NOMO-1 treated with dmso at 0.1 percent for 144 hours (cell line): ENCODE results near the gene TNNI3K.

Source experiments
- DNase-seq: peaks from one replicate; lab custom pipeline; 2025; ENCODE audit not compliant: unreplicated experiment; lab: John Stamatoyannopoulos, UW

The TNNI3K gene

GRCh38 chr1:74280642-74281396 is 45.6 kb downstream of the TNNI3K start:
- no peak for DNase-seq

DNA sequence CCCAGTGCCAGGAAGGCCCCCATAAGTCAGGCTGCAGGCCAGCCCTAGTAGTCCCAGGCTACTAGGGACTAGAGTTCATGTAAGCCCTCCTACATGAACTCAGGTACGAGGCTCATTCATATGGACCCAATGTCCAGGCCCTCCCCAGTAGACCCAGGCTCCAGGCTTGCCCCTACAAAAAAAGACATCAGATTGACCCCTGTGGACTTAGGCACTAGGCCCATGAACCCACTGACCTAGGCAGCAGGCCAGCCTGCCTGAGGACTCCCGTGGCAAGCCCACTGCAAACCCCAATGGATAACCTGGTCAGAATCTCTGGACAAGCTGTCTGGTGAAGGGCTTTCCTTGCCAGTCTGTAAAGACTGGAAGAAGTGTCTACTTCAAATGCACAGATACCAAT is 51.2 kb downstream of the TNNI3K start:
- DNase-seq, result no peak

- DNase-seq, result no peak
Observed at GRCh38 chr1:74314438-74314837, 79.3 kb downstream of the TNNI3K start.

DNA sequence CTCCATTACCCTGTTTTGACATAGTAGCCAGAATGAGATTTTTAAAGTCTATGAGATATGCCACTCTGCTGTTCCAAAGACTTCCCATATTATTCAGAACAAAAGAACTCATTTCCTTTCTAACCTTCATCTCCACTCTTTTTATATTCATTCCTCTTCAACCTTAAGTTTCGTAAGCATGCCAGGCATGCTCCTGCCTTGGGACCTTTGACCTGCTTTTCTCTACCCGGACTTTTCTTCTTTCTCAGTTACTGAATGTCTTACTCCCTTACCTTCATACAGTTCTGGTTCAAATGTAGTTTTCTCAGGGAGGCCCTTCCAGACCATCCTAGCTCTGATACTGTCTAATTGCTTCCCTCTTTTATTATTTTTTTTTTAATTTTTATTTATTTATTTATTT is 81.1 kb downstream of the TNNI3K start:
- DNase-seq, result no peak

GRCh38 chr1:74317663-74318062 is 82.5 kb downstream of the TNNI3K start:
- no peak for DNase-seq

- DNase-seq, result no peak
Observed at GRCh38 chr1:74323937-74324473, 88.8 kb downstream of the TNNI3K start.

GRCh38 chr1:74324684-74325448 is 89.7 kb downstream of the TNNI3K start:
- DNase-seq, result no peak

- no peak for DNase-seq
Observed at GRCh38 chr1:74328851-74329250, 93.7 kb downstream of the TNNI3K start.

DNA sequence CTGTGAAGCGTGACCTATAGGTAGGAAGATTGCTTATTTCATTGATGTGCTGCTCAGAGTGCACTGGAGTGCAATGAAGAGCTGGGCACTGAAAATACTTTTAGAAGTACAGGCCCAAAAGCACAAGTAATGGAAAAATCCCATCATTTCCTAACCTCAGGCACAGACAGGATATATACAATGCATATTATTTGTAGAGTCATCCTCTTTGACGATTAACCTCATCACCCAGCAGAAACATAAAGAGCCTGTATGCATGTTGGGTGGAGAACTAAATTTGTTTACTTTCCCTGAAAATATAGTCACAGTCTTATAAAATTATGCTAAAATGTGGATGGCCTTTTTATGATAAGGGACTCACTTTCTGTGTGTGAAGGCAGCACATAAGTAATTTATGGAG is 98.1 kb downstream of the TNNI3K start:
- no peak for DNase-seq

DNA sequence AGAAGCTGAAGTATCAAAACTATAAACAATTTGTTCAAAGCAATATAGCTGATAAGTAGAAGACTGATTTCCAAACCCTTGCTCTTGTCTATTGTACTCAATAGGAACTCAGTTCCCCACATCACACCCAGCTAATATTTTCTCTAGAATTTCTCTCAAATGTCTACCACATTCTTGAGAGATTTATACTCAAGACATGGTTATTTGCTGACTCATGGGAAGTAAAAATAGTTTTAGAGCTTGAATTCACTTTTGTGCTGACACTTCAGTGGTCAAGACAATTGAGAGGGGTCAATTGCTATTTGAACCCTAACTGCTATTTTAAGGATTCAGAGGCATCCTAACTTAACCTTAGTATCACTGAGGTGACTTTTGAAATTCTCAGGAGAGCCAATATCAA is 99.0 kb downstream of the TNNI3K start:
- DNase-seq, result no peak

GRCh38 chr1:74340656-74341055 is 105.5 kb downstream of the TNNI3K start:
- DNase-seq, result no peak

GRCh38 chr1:74341702-74342339 is 106.6 kb downstream of the TNNI3K start:
- no peak for DNase-seq

- DNase-seq, result no peak
Observed at GRCh38 chr1:74343216-74343615, 108.0 kb downstream of the TNNI3K start.

DNA sequence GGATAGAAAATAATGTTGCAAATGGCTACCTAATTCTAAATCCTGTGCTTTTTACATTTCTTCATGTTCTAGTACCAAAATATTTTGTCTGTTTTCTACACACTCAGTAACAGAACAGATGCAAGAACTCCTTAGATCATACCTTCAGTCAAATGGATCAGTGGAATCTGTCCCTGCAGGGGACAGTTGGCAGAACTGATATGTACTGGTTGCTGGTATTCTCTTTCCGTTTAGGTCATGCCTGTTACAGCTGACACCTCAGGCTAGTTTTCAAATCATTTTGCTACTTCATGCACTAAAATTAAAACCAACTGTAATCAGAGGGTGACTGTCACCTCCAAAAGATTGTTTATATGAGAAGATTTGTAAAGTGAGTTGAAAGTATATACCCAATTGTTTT is 109.2 kb downstream of the TNNI3K start:
- no peak for DNase-seq

DNA sequence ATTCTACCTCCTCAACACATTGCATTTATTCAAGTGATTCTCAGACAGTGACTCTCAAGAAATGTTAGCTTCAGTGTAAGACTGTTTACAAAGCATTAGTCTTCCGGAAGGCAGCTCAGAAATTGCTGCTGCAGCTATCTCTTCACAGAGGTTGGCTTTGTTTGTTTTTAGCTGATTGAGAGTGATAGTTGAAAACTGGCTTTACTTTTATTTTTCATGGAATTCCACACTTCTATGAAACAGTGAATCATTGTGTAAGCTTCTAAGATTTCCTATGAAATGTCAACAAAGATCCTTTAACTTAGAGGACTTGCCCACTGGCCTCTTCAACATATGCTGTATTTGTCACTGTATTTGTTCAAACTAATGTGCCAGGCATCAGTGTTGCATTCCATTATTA is 121.3 kb downstream of the TNNI3K start:
- DNase-seq, result no peak

DNA sequence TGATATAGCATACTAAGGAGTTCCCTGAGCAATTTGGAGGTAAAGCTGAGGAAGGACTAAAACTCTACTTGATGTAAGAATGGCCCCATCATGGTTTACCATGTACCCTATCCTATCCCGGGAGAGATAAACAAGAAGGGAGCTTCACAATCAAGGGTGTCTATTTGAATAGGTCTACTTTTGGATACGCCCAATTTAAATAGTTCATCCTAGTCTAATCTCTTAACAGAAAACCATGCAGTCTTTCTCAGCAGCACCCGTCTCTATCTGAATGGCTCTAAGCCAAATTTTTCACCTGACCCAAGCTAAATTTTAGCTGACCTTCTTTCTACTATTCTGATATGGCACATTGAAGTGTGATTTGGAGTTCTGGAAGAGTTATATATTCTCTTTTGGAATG is 122.0 kb downstream of the TNNI3K start:
- no peak for DNase-seq

DNA sequence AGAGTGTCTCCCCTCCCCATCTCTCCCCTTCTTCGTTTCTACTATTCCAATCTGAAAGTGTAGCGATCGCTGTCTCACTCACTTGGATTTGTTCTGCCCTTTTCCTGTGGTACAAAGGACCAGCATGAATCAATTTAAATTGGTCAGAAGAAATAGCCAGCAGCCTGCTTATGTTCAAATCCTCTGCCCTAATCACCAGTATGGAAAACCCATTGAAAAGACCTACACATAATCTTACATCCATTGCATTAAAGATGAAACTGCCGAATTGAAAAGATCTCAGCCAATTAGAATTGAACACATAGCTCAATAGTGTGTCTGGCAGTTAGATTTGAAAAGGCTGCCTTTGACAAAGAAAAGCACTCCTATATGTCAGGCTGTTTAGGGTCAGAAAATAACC is 122.6 kb downstream of the TNNI3K start:
- no peak for DNase-seq

DNA sequence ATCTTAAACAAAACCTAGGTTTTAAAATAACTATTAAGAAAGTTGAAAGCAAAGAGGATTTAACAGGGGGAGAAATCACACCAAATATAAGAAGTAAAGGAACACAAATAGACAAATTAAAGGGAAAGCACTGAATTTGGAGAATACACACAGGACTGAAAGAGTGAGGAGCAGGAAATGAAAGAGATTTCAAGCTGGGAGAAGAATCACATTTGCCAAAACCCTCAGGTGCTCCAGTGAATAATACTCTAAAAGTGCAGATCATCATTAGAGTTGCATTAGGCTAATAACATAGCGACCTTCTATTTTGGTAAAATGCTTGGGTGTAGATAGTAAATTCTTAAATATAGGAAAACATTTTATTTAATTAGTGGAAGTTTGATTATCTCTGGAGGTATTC is 127.5 kb downstream of the TNNI3K start:
- no peak for DNase-seq

DNA sequence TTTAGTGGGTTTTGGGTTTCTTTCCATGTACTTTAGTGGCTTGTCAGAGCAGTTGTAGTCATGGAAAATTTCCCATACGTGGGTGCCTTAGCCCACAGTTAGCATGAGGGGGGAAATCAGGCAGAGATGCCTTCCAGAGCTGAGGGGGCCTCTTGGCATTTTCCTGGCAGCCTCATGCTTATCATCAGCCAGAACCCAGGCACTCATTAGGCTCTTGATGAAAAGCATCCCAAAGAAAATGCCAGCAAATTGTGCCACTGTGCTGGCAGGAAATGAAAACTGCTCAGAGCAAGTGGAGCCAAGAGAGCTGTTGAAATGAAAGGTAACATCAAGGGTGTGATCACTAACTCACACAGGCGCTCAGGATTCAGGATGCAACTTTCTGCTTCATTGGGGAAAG is 128.0 kb downstream of the TNNI3K start:
- DNase-seq, result no peak

DNA sequence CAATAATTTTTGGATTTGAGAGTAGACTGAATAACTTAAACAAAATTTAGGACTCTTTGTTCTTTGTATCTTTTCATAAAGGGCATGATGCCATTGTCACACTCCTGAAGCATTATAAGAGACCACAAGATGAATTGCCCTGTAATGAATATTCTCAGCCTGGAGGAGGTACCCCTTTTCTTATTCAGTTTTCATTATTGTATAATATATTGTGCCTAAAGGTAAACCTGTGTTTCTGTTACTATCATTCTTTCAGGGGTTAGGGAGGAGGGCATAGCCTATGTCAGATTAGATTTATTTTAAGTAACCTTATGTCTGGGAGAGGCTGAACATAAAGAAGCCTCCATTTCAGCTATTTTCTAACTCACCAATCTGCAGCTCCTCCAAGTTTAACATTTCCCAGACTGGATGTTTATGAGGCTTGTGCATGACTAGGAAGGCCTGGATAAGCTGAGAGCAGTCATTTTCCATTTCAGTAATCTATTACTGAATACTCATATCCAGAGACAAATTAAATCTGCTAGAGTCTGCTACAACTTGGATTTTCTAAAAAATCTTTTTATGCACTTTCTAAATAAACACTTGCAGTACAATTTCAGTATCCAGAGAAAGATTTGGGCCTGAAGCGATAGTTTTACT is 132.1 kb downstream of the TNNI3K start:
- no peak for DNase-seq

DNA sequence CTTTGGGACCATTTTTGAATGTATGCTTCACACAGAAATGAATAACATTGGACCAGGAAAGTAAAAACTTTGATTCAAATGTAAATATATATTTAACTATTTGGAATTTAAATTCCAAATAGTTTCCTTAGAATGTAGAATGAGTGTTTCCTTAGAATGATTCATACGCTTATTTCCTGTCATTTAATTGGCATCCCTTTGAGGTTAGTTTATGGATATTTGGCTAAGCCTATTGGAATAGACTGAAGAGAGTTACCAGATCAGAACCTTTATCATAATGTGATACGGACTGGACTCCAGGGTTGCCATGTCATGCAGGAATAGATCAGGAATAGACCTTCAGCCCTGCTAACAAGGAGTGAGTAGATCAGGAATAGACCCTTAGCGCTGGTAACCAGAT is 133.1 kb downstream of the TNNI3K start:
- no peak for DNase-seq
